Measurements from ENCODE around the gene ASTN1.

Gene ASTN1

GRCh38 chr1:176877557-176877956 lies 287.0 kb downstream of the ASTN1 start:
- DNase-seq (ENCODE audit: low spot score), result no peak

GRCh38 chr1:176876966-176877515 lies 287.5 kb downstream of the ASTN1 start:
- no peak for DNase-seq (ENCODE audit: low spot score)

GRCh38 chr1:176869577-176869976 lies 294.9 kb downstream of the ASTN1 start:
- DNase-seq (ENCODE audit: low spot score), result no peak

- DNase-seq (ENCODE audit: low spot score), result no peak
These were observed 298.3 kb downstream of the ASTN1 start for GRCh38 chr1:176866011-176866714.

- DNase-seq (ENCODE audit: low spot score), result no peak
These were observed 300.3 kb downstream of the ASTN1 start for GRCh38 chr1:176864211-176864610.

DNA sequence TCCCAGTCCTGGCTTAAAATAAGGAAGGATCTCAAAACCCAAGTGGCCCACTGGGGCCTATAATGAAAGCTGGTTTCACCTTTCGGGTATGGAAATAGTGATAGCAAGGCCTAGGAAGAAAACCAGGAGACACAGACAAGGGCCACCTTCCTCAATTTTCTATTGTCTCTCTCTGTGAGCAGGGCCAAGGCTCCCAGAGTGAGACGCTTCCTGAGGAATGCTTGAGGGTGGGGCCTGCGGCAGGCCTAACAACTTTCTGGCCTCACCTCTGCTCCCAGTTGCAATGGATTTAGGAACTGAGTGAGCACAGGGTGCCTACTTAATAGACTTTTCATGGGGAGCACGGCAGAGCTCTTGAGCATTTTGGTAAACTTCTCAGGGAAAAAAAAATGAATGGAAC lies 300.9 kb downstream of the ASTN1 start:
- no peak for DNase-seq (ENCODE audit: low spot score)

DNA sequence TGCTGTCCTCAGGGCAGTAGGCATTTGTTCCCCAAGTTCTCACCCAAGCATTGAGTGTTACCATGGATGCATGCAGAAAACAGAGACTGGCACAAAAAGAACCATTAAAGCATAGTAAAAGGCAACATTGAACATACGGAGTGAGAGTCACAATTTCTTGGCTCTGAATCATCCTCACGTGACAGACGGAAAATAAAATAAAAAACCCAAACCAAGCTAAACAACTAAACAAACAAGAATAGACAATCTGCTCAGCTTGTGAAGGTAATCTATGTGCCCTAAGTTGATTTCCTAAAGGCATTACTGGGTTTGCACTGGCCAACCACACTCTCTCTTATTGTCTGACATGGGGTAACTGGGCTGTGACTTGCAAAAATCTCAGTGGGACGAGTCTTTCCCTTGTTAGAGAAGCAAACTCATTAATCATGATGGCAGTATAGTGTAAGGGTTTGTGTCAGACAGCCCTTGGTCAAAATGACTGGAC lies 306.0 kb downstream of the ASTN1 start:
- no peak for DNase-seq (ENCODE audit: low spot score)

- DNase-seq (ENCODE audit: low spot score), result no peak
These were observed 306.9 kb downstream of the ASTN1 start for GRCh38 chr1:176857632-176858031.

GRCh38 chr1:176854758-176855745 lies 309.5 kb downstream of the ASTN1 start:
- no peak for DNase-seq (ENCODE audit: low spot score)

DNA sequence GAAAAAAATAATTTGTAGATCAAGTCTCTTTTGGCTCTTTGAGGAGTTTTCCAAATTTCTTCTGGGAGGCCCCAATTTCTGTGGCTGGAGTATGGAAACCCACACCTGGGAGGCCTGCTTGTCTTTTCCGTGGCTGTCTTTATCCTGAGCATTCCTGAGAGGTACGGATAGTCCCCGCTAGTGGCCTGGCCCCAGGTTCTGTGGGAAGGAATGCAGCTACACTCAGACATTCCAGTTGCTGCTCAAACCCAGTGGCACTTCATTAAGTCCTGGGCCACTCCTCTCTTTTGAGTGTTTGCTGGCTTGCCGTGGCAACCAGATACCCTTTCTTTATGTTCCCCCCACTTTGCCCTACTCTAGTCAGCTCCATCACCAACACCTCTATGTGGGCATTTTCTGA lies 310.4 kb downstream of the ASTN1 start:
- DNase-seq (ENCODE audit: low spot score), result no peak

DNA sequence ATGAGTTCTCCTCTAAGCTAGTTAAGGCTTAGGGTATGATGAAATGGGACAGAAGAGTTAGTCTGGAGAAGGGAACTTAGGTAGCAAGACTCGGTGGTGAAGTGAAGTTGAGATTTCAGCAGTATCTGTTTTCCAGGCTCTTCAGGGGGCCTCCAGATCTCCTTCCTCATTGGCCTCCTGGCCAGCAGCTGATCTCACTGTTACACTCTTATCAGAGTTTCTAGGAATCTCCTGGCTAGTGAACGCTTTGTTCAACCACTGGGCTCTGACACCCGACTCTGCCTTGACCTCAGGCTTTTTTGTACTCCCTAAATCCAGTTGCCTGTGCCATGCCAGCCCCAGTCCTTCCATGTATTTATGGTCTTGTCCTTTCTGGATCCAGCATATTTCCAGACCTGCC lies 311.0 kb downstream of the ASTN1 start:
- DNase-seq (ENCODE audit: low spot score), result no peak

- no peak for DNase-seq (ENCODE audit: low spot score)
These were observed 312.4 kb downstream of the ASTN1 start for GRCh38 chr1:176852124-176852523.

DNA sequence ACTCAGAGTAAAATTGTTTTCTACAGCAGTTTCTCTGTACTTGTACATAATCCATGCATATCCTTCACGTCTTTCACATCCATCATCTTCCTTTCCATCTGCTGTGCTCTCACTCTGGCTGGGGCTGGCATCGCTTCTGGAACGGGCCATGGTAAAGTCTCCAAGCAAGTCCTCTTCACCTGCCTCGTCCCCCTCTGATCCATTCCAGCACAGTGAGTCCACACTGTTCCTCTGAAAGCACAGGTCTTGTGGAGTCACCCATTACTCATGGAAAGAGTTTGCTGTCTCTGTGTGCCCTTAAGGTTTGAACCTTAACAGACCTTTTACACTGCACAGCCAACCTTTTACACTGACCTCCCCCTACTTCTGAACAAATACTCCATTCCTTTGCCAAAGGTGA lies 313.6 kb downstream of the ASTN1 start:
- DNase-seq (ENCODE audit: low spot score), result no peak

DNA sequence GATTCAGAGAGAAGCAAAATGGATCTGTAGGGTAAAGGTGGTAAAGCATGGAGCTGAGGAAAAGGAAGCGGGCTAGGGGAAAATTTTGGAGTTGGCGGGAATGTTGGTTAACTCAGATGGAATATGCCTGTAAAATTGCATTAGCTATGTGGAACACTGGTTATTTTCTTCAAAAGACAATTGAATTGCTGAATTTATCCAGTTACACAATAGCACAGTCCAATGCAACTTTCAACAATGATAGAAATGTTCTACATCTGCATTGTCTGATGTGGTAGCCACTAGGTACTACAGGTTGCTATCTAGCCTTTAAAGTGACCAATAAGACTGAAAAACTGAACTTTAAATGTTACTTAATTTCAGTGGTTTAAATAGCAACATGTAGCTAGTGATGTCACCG lies 315.2 kb downstream of the ASTN1 start:
- DNase-seq (ENCODE audit: low spot score), result no peak

GRCh38 chr1:176847052-176847451 lies 317.5 kb downstream of the ASTN1 start:
- no peak for DNase-seq (ENCODE audit: low spot score)

DNA sequence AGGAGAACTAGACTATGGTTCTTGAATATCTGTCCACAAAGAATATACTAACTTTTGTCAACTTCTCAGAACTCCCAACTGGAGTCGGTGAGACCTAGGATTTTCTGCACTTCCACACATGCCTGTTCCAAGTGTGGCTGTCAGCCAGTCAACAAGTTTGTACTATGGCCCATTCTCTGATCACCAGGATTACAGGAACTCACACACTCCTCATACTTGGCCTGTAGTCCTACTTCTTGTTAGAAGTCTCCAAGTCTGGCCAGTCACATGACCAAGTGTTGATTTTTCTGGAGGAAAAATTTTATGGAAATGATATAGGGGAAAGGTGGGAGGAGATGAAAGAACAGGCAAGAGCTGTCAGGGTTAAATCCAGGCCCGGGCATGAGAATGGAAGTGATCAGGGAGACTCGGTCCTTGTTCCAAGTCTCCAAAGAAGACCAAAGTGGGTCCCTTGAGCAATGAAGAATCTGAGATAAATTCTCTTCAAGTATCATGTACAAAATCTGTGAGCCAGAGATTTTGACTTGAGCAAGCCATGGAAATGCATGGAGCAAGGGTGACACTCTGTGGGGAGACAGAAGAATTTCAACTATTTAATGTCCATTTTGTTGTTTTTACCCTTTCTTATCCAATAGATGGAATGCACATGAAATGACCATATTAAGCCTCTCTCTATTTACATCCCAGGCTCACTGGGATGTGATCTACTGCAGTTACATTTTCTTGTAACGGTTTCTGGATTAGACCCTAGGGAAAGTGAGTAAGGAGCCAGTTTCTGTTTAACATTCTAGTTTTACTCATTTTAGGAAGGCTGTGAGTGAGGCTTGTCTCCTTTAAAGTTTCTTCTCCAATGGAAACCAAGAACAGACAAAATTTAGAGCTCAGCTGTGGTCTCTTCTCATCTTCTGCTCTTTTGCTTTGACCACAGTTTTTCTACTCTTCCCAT lies 320.9 kb downstream of the ASTN1 start:
- peak; percentile 44 for DNase-seq (ENCODE audit: low spot score)

DNA sequence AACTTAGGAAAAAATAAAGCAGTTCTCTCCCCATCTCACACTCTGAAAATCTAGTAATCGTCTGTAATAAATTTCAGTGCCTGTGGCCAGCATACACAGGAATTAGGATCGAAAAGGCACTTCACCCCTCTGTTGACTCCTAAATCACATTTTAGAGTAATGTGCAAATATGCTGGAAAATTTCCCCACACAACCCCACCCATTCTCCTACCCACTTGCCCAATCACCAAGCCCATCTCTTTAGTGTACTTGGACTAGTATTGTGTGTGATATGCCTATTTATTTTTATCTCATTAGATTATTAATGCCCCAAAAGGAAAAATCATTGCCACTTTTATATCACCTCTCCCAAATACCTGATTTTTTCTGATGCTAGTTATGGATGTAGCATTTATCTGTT lies 323.3 kb downstream of the ASTN1 start:
- DNase-seq (ENCODE audit: low spot score), result no peak

GRCh38 chr1:176839216-176839615 lies 325.3 kb downstream of the ASTN1 start:
- DNase-seq (ENCODE audit: low spot score), result no peak

GRCh38 chr1:176838276-176838995 lies 326.1 kb downstream of the ASTN1 start:
- DNase-seq (ENCODE audit: low spot score), result no peak

GRCh38 chr1:176837708-176838107 lies 326.8 kb downstream of the ASTN1 start:
- no peak for DNase-seq (ENCODE audit: low spot score)

DNA sequence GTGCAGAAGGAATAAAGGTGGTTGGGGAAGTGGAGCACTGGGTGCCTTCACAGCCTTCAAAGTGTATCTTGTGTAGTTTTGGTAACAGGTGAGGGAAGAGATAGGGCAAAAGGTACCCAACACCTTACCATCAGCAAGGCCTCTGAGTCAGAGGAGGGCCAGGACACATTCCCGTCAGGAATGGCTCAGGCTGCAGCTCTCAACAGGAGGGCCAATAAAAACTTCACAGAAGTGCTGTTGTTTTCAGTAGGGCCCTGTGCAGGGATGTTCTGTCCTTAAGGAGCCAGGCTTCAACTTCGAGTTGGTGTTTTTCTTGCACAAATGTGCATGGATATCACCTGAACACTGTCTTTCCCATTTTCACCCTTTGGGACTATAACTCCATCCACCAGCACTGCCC lies 333.4 kb downstream of the ASTN1 start:
- DNase-seq (ENCODE audit: low spot score), result no peak

Data from NAMALWA (cell line).